ENCODE measurements around the gene KNSTRN. TPM values are rescaled to one million over a fixed set of nuclear protein-coding genes. Genes with fewer than 3 reads are reported as not detected.

The KNSTRN gene
- total and polyA plus RNA-seq, 2 of the 8 experiments (the other 6 are each of a cell fraction or from before 2014, with no cell fraction given), result 25.1 to 79.4 TPM

- Histone ChIP-seq H3K9me3 (ENCODE audit: insufficient read depth in 2 of 2, low read depth in 1 of 2, low read length in 1 of 2) (no peaks in the 10 kb centered on the region), H4K5ac (ENCODE audit: insufficient read length, low read depth, low read length) (peak overlapping the region; percentile 68), H3K79me1 (ENCODE audit: low read depth, low read length) (peaks cover 9% of the 10 kb centered on the region; the same call in 1 of the 2 replicates), H3K56ac (replicated peaks; ENCODE audit: insufficient read length, low read depth, low read length) (peak overlapping the region; percentile 83), H2BK15ac (ENCODE audit: low read length) (peak overlapping the region; percentile 31; the same call in 1 of the 2 replicates), H3K9ac (replicated peaks in 1 of 4; ENCODE audit: extremely low read depth in 1 of 4, low read depth in 3 of 4, low read length in 3 of 4) (peak overlapping the region in 3 of 4 experiments; percentile 69 to 77 (median 74); a peak in 6 of 7 replicates), H2AK5ac (ENCODE audit: low read depth, low read length) (peak overlapping the region; percentile 53; the same call in 1 of the 2 replicates), H3K79me2 (ENCODE audit: control insufficient read depth in 1 of 2, insufficient read depth in 2 of 2, low read length in 2 of 2) (peaks cover 26 to 49% of the 10 kb centered on the region in 2 experiments), H3K14ac (ENCODE audit: insufficient read length) (no peak overlapping the region), H2AFZ (ENCODE audit: low read length) (no peak overlapping the region), H3K4me2 (ENCODE audit: insufficient read depth in 1 of 2, low read depth in 2 of 2, low read length in 2 of 2) (peak overlapping the region; percentile 98 to 100), H2BK5ac (ENCODE audit: low read depth, low read length) (peak overlapping the region; percentile 93), H3K4ac (replicated peaks; ENCODE audit: insufficient read length, low read depth, low read length) (peak overlapping the region; percentile 69), H3K36me3 (ENCODE audit: control insufficient read depth in 2 of 4, insufficient read depth in 4 of 4, low read length in 3 of 4) (0 out of 8 replicates have a peak, but pooled peaks cover 0 to 2% (median 0%) of the 10 kb centered on the region in 4 experiments), H3K4me3 (ENCODE audit: extremely low read depth in 1 of 4, insufficient read depth in 2 of 4, low read depth in 3 of 4, low read length in 4 of 4) (peak overlapping the region; percentile 73 to 97 (median 81)), H4K8ac (ENCODE audit: extremely low read depth, insufficient read depth, low read length) (peak overlapping the region; percentile 73; the same call in 1 of the 2 replicates), H2BK12ac (ENCODE audit: low read depth, low read length) (peak overlapping the region; percentile 87; the same call in 1 of the 2 replicates), H3K18ac (ENCODE audit: extremely low read depth, low read length) (peak overlapping the region; percentile 93; the same call in 1 of the 2 replicates), H4K20me1 (replicated peaks in 1 of 2; ENCODE audit: control insufficient read depth in 1 of 2, insufficient read depth in 2 of 2, low read length in 2 of 2) (peaks cover 23 to 27% of the 10 kb centered on the region in 2 experiments), H3K27ac (ENCODE audit: low read depth, low read length) (peak overlapping the region; percentile 75), H3K23me2 (ENCODE audit: low read depth, low read length) (peaks cover 26% of the 10 kb centered on the region), H2BK120ac (replicated peaks; ENCODE audit: low read depth, low read length) (peak overlapping the region; percentile 40), H3K23ac (ENCODE audit: insufficient read length) (no peak overlapping the region), H3K27me3 (replicated peaks in 1 of 4; ENCODE audit: control insufficient read depth in 3 of 4, extremely low read depth in 1 of 4, insufficient read depth in 3 of 4, low read length in 3 of 4) (peaks cover 0 to 17% (median 6%) of the 10 kb centered on the region in 4 experiments; a peak in 5 of 7 replicates), H4K91ac (replicated peaks; ENCODE audit: insufficient read length, low read length) (peak overlapping the region; percentile 70), H3K4me1 (replicated peaks in 1 of 4; ENCODE audit: control insufficient read depth in 3 of 4, insufficient read depth in 4 of 4, low read length in 3 of 4) (peaks cover 24 to 51% (median 38%) of the 10 kb centered on the region in 4 experiments), H2BK20ac (ENCODE audit: low read length) (peak overlapping the region; percentile 61; the same call in 1 of the 2 replicates)
- CTCF ChIA-PET (ENCODE audit: partially characterized antibody), result interaction anchor here (0.6 to 1.3 kb wide), 9 partner anchors 10 to 132 kb away, joined by 3 to 6 read pairs (median 4); partner anchors contain the start of gene PLCB2
- FAIRE-seq, result no peak
- WGBS, 2 experiments (ENCODE audit: extremely low coverage in 1 of 2, insufficient coverage in 1 of 2, insufficient read length in 1 of 2, insufficient replicate concordance in 2 of 2, low coverage in 1 of 2, low lambda C conversion rate in 2 of 2, missing lambda C conversion rate in 1 of 2), result 1% methylated on average over 18 of the region's 35 CpGs; no CpG with 5 or more reads in 1 of the 2 experiments
- peak in 1 of 2 experiments; percentile 71 for DNase-seq (ENCODE audit: low read depth in 1 of 2, low spot score in 2 of 2)
- POLR2A ChIA-PET (ENCODE audit: partially characterized antibody), result interaction anchor here (0.7 to 3.3 kb wide), 17 partner anchors 10 to 255 kb away, joined by 3 to 36 read pairs (median 4); partner anchors contain the start of genes CHST14, IVD, KNSTRN and PAK6
- TF ChIP-seq PHF8 (conservative IDR thresholded peaks at IDR 0.05; ENCODE audit: low read depth, low read length) (peak; percentile 13; the same call in 1 of the 2 replicates), CREB1 (IDR thresholded peaks at IDR 0.05) (0 out of 2 replicates have a peak, but pooled peaks have one; percentile 9), KDM4A (IDR thresholded peaks at IDR 0.05; ENCODE audit: low read depth, low read length, severe bottlenecking) (peak; percentile 52), TAF1 (IDR thresholded peaks at IDR 0.05; ENCODE audit: low read depth, low read length) (peak; percentile 29; the same call in 1 of the 2 replicates), E2F6 (IDR thresholded peaks at IDR 0.05) (no peak)
These were observed 57.6 kb downstream of the KNSTRN start for GRCh38 chr15:40439960-40440742.

Measured in H1 (cell line).